Fibroblast of skin of left quadriceps (primary cell): Measurements from ENCODE around the gene NANOGP8.
A peak's percentile ranks its signal among the peaks of the same experiment; 100 is the strongest.
"Not testable (repeated sequence)": the region's sequence is repeated elsewhere in the genome, so short reads cannot be mapped to it uniquely, and the experiment has no call there.

Experiments
- DNase-seq, 2 experiments: peaks; one replicate each; pipeline ENCODE4 v3.0.0-alpha.2; 2013; ENCODE audit warnings: low read depth in 2 of 2

Gene NANOGP8

GRCh38 chr15:35092846-35093245 lies 7.8 kb upstream of the NANOGP8 start:
- no peak for DNase-seq

DNA sequence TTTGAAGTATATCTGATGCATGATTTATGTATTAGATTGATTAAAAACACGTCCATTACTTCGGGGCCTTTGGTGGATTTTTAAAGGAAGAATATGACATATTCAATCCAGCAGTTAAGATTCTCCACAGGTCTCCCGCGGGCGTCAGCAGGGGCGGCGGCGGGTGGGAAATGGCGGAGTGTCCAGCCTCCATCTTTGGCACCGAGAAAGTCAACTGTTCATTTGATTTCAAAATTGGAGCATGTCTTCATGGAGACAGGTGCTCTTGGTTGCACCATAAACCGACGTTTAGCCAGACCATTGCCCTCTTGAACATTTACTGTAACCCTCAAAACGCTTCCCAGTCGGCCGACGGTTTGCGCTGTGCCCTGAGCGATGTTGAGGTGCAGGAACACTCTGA lies 7.2 kb upstream of the NANOGP8 start:
- no peak for DNase-seq

DNA sequence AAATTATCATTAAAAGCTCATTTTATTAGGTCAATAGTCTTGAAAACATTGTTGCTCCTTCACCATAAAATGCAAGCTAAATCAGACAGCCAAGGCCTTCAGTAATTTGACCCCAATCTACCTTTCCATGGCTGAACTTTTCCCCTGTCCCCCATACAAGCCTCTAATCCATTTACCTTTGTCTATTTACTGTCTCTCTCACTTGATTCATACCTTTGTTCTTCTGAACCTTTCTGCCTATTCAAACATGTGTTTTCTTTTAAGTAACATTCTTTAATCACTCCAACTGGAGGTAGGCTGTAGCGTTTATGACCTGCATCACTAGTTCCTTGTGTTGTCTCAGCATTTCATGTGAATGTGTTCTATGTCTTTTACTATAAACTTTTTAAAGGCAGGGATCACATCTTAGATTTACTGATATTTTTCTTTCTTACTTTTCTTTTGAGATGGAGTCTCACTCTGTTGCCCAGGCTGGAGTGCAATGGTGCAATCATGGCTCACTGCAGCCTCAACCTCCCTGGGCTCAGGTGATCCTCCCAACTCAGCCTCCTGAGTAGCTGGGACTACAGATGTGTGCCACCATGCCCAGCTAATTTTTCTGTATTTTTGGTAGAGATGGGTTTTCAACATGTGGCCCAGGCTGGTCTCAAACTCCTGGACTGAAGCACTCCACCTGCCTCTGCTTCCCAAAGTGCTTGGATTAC lies 5.2 kb upstream of the NANOGP8 start:
- DNase-seq, result no peak

- DNase-seq, result no peak
Observed at GRCh38 chr15:35089551-35089950, 4.5 kb upstream of the NANOGP8 start.

GRCh38 chr15:35088329-35088728 lies 3.2 kb upstream of the NANOGP8 start:
- no peak for DNase-seq

DNA sequence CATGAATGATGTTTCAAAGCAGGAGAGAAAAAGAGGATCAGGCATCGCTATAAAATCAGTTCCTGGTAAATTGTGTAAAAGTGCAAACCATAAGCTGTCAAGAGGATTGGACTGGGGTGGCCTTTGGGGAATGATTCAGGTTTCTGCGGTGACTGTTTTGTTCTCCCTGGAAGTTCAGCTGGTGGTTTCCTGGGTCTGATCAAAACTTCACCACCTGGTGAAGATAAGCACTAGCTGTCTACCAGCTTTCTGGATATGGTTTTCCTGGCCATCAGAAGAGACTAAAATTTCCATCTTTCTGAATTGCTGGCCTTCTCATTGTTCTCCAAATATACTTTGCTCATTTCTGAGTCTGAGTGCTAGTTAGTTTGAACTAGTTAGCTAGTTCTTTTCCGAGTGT lies 2.7 kb upstream of the NANOGP8 start:
- no peak for DNase-seq

DNA sequence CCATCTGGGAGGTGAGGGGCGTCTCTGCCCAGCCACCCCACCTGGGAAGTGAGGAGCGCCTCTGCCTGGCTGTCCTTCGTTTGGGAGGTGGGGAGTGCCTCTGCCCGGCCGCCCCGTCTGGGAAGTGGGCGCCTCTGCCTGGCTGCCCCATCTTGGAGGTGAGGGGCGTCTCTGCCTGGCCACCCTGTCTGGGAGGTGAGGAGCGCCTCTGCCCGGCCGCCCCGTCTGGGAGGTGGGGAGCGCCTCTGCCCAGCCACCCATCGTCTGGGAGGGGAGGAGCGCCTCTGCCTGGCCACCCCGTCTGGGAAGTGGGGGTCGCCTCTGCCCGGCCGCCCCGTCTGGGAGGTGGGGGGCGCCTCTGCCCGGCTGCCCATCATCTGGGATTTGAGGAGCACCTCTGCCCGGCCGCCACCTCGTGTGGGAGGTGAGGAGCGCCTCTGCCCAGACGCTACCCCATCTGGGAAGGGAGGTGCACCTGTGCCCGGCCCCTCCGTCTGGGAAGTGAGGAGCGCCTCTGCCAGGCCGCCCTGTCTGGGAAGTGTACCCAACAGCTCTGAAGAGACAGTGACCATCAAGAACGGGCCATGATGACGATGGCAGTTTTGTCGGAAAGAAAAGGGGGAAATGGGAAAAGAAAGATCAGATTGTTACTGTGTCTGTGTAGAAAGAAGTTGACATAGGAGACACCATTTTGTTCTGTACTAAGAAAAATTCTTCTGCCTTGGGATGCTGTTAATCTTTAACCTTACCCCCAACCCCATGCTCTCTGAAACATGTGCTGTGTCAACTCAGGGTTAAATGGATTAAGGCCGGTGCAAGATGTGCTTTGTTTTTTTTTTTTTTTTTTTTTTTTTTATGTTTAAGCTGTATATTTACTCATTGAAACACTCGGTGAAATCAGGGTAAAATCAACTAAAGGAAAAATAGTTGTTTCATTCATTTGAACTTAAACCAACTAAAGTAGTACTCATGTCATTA lies 2.4 kb downstream of the NANOGP8 start:
- DNase-seq, result not testable (repeated sequence)

- DNase-seq, result not testable (repeated sequence)
Observed at GRCh38 chr15:35081626-35082365, 3.3 kb downstream of the NANOGP8 start.

GRCh38 chr15:35080226-35080625 lies 4.9 kb downstream of the NANOGP8 start:
- no peak for DNase-seq

- DNase-seq, result peak; percentile 15 to 21
Observed at GRCh38 chr15:35078221-35078915, 6.7 kb downstream of the NANOGP8 start.

GRCh38 chr15:35071106-35071505 lies 14.0 kb downstream of the NANOGP8 start:
- DNase-seq, result no peak

DNA sequence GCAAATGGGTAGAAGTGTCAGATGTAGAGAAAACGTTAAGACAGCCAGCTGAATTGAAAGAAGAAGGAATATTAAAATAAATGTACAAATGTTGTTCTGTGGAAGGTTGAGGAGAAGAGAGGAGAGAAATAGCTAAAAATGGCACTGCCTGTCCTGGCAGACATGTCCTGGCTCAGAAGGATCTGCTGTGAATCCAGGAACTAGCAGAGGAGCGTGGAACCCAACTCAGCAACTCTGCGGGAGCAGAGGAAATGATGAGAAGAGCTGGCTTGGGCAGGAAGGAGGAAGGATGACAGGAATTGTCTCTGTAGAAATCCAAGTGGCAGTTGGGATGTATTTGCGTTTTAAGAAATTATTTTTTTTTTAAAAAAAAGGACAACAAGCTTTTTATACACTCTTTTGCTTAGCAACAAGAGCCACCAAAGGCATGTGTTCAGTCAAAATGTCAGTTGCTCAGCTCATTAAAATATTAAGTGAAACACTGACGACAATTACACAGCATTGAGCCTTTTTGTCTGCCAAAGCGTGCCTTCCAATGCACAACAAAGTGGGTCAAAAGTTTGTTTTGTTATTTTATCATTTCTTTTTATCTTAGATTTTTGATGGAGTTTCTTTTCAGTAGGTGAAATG lies 16.1 kb downstream of the NANOGP8 start:
- DNase-seq, result no peak

GRCh38 chr15:35067496-35068347 lies 17.4 kb downstream of the NANOGP8 start:
- no peak for DNase-seq

DNA sequence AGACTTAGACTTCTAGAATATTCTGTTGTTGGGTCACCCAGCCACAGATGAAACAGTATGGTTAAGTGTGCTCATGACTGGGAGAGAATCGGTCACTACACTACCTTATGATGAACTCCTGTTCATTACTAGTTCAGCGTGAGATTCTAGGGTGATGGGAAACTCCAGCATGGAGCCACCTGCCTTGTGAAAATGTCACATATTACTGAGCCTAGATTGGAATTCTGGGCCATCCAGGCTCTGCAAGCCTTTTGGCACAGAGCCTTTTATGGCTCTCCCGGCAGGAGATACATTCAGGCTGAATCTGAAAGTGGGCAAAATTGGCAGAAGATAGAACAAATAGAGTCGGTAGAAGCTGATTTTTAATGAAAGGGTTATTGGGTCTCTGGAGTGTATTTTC lies 19.0 kb downstream of the NANOGP8 start:
- no peak for DNase-seq

- DNase-seq, result no peak
Observed at GRCh38 chr15:35064576-35065190, 20.4 kb downstream of the NANOGP8 start.

GRCh38 chr15:35062738-35063099 lies 22.4 kb downstream of the NANOGP8 start:
- no peak for DNase-seq

- no peak for DNase-seq
Observed at GRCh38 chr15:35061825-35062737, 23.0 kb downstream of the NANOGP8 start.

DNA sequence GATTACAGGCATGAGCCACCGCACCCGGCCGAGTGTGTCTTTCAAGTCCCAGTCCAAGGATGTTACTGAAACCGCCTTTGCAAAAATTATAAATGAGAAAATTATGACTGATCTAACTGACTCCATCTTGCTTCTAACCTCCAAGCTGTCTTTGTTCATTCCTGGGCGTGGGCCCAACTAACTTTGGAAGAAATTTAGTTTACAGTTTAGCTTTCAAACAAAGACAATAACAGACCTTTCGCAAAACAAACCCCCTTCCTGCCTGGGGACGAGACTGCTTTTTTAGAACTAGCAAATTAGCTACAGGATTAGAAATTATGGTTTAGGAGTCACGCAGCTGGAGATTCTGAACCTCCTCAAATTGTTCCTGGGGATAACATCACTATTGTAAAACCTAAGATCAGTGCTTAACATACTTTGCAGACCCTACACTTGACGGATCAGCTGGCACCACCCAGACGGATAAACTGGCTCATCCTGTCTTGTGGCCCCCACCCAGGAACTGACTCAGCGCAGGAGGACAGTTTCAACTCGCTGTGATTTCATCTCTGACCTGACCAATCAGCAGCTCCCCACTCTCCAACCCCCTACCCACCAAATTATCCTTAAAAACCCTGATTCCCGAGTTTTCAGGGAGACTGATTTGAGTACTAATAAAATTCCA lies 23.8 kb downstream of the NANOGP8 start:
- DNase-seq, result no peak
